ENCODE measurements around the gene PPP1R13L. TPM values are rescaled to one million over a fixed set of nuclear protein-coding genes. Genes with fewer than 3 reads are reported as not detected.

The PPP1R13L gene
- total and polyA plus RNA-seq, 2 of the 8 experiments (the other 6 are each of a cell fraction or from before 2014, with no cell fraction given), result 9.1 to 15.3 TPM

DNA sequence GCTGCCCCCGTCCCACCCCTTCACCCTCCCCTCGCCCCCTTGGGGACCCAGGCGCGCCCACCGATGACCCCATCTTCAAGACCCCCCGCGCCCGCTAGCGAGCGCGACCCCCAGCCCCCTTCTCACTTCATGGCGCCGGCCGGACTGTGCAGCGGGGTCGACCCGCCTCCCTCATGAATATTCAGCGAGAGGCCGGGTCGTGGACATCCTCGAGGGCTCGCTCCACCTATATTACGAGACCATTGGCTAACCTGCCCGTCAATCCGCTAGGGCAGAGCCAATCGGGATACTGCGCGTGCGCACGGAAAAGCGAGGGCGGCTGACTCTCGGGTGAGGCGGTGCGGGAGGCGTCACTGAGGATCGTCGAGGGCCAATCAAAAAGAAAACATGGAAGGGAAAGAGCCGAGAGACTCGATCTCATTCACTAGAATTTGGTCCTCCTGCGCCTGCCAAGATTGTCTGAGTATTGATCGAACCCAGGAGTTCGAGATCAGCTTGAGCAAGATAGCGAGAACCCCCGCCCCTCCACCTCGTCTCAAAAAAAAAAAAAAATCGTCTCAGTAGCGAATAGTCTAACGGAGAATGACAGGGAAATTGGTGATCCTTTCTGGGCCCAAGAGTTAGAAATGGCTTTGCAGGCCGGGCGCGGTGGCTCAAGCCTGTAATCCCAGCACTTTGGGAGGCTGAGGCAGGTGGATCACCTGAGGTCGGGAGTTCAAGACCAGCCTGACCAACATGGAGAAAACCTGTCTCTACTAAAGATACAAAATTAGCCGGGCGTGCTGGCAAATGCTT, 34.3 kb downstream of the PPP1R13L start, which contains the start of gene ERCC2:
ERCC2 (minus strand) TSS at position 164 of the 795 bp plus-strand sequence; CDS start at position 131, 33 bp downstream.
- Histone ChIP-seq H3K14ac (ENCODE audit: insufficient read length) (no peak within 1 kb of the TSS), H3K23me2 (ENCODE audit: low read depth, low read length) (peaks cover 2% of the 10 kb centered on the region; the same call in 1 of the 2 replicates), H2AFZ (ENCODE audit: low read length) (no peak within 1 kb of the TSS), H2BK12ac (ENCODE audit: low read depth, low read length) (no peak within 1 kb of the TSS), H3K56ac (replicated peaks; ENCODE audit: insufficient read length, low read depth, low read length) (peak within 1 kb of the TSS; percentile 46), H3K23ac (ENCODE audit: insufficient read length) (no peak within 1 kb of the TSS), H4K91ac (replicated peaks; ENCODE audit: insufficient read length, low read length) (peak within 1 kb of the TSS; percentile 65), H4K5ac (ENCODE audit: insufficient read length, low read depth, low read length) (peak within 1 kb of the TSS; percentile 59), H2BK15ac (ENCODE audit: low read length) (0 out of 2 replicates have a peak within 1 kb of the TSS, but pooled peaks have one; percentile 61), H3K4ac (replicated peaks; ENCODE audit: insufficient read length, low read depth, low read length) (no peak within 1 kb of the TSS), H3K4me2 (ENCODE audit: insufficient read depth in 1 of 2, low read depth in 2 of 2, low read length in 2 of 2) (peak within 1 kb of the TSS; percentile 77 to 86), H3K36me3 (ENCODE audit: control insufficient read depth in 2 of 4, insufficient read depth in 4 of 4, low read length in 3 of 4) (peaks cover 2 to 21% (median 7%) of the 10 kb centered on the region in 4 experiments; a peak in 6 of 8 replicates), H4K8ac (ENCODE audit: extremely low read depth, insufficient read depth, low read length) (peak within 1 kb of the TSS; percentile 37; the same call in 1 of the 2 replicates), H3K27me3 (replicated peaks in 1 of 4; ENCODE audit: control insufficient read depth in 3 of 4, extremely low read depth in 1 of 4, insufficient read depth in 3 of 4, low read length in 3 of 4) (no peaks in the 10 kb centered on the region), H2BK5ac (ENCODE audit: low read depth, low read length) (peak within 1 kb of the TSS; percentile 77), H3K9me3 (ENCODE audit: insufficient read depth in 2 of 2, low read depth in 1 of 2, low read length in 1 of 2) (no peaks in the 10 kb centered on the region), H4K20me1 (replicated peaks in 1 of 2; ENCODE audit: control insufficient read depth in 1 of 2, insufficient read depth in 2 of 2, low read length in 2 of 2) (peaks cover 5 to 8% of the 10 kb centered on the region in 2 experiments), H3K79me1 (ENCODE audit: low read depth, low read length) (0 out of 2 replicates have a peak, but pooled peaks cover 6% of the 10 kb centered on the region), H3K27ac (ENCODE audit: low read depth, low read length) (peak within 1 kb of the TSS; percentile 44; the same call in 1 of the 2 replicates), H2BK20ac (ENCODE audit: low read length) (no peak within 1 kb of the TSS), H3K9ac (replicated peaks in 1 of 4; ENCODE audit: extremely low read depth in 1 of 4, low read depth in 3 of 4, low read length in 3 of 4) (peak within 1 kb of the TSS; percentile 66 to 81 (median 72)), H3K79me2 (ENCODE audit: control insufficient read depth in 1 of 2, insufficient read depth in 2 of 2, low read length in 2 of 2) (peaks cover 0 to 14% of the 10 kb centered on the region in 2 experiments; a peak in 1 of 4 replicates), H3K4me1 (replicated peaks in 1 of 4; ENCODE audit: control insufficient read depth in 3 of 4, insufficient read depth in 4 of 4, low read length in 3 of 4) (peaks cover 0 to 3% (median 0%) of the 10 kb centered on the region in 4 experiments; a peak in 4 of 7 replicates), H2AK5ac (ENCODE audit: low read depth, low read length) (no peak within 1 kb of the TSS), H2BK120ac (replicated peaks; ENCODE audit: low read depth, low read length) (peak within 1 kb of the TSS; percentile 43), H3K18ac (ENCODE audit: extremely low read depth, low read length) (no peak within 1 kb of the TSS; the same call in none of the 2 replicates), H3K4me3 (ENCODE audit: extremely low read depth in 1 of 4, insufficient read depth in 2 of 4, low read depth in 3 of 4, low read length in 4 of 4) (peak within 1 kb of the TSS; percentile 82 to 97 (median 89))
- DNase-seq (ENCODE audit: low read depth in 1 of 2, low spot score in 2 of 2) (peak; percentile 93 to 100), FAIRE-seq (no peak)
- WGBS, 2 experiments (ENCODE audit: extremely low coverage in 1 of 2, insufficient coverage in 1 of 2, insufficient read length in 1 of 2, insufficient replicate concordance in 2 of 2, low coverage in 1 of 2, low lambda C conversion rate in 2 of 2, missing lambda C conversion rate in 1 of 2), result 8% methylated on average over 39 of the region's 55 CpGs; no CpG with 5 or more reads in 1 of the 2 experiments
- CTCF ChIA-PET (ENCODE audit: partially characterized antibody), result interaction anchor here (0.7 to 7.9 kb wide), 7 partner anchors 20 to 258 kb away, joined by 3 to 57 read pairs (median 4); partner anchors contain the start of gene PPP1R13L
- POLR2A ChIA-PET (ENCODE audit: partially characterized antibody), result interaction anchor here (0.6 to 5.8 kb wide), 10 partner anchors 10 to 332 kb away, joined by 3 to 36 read pairs (median 3); partner anchors contain the start of gene CLASRP
- peak; percentile 49 for TF ChIP-seq ASH2L (IDR thresholded peaks at IDR 0.05; ENCODE audit: low read length)
- TF ChIP-seq NANOG (IDR thresholded peaks at IDR 0.05; ENCODE audit: insufficient read depth, low read depth, low read length, poor library complexity, severe bottlenecking), result peak; percentile 4
- no peak for TF ChIP-seq CTCF (IDR thresholded peaks at IDR 0.05; ENCODE audit: control extremely low read depth in 1 of 3, insufficient read depth in 1 of 3, low read depth in 1 of 3, low read length in 3 of 3)
- TF ChIP-seq SP2 (IDR thresholded peaks at IDR 0.05; ENCODE audit: low read length), result peak; percentile 87
- peak; percentile 97 for TF ChIP-seq SP1 (IDR thresholded peaks at IDR 0.05; ENCODE audit: low read depth, low read length)
- peak; percentile 94 for TF ChIP-seq CHD2 (IDR thresholded peaks at IDR 0.05; ENCODE audit: low read length)
- peak; percentile 56 for TF ChIP-seq TAF1 (IDR thresholded peaks at IDR 0.05; ENCODE audit: low read depth, low read length)
- TF ChIP-seq HDAC6 (IDR thresholded peaks at IDR 0.05; ENCODE audit: low read depth, low read length), result no peak
- TF ChIP-seq SP4 (IDR thresholded peaks at IDR 0.05; ENCODE audit: low read length), result peak; percentile 51; the same call in 1 of the 2 replicates
